Left lung (tissue), 14 donors: Measurements from ENCODE around the gene F12. TPM values are rescaled to one million over a fixed set of nuclear protein-coding genes. Genes with fewer than 3 reads are reported as not detected.

Experiments
- ATAC-seq: fragments of 200-7000 bp; cut with Tn5 transposase; one replicate; pipeline ENCODE4 v1.9.1; 2020; ENCODE audit warnings: moderate library complexity
- DNase-seq, 4 donors: peaks; one replicate each; pipeline ENCODE4 v3.0.0-alpha.2; 2013 to 2020
- H3K27ac ChIP-seq, 2 donors: fragments of 200-600 bp; sonication (generic) in 1 of 2; one replicate each; pipeline versions ENCODE4 v1.5.0 to v1.8.0; 2020 to 2021
- H3K27me3 ChIP-seq, 2 donors: fragments of 200-600 bp; sonication (generic) in 1 of 2; one replicate each; pipeline versions ENCODE4 v1.5.0 to v1.8.0; 2020 to 2021
- H3K36me3 ChIP-seq, 2 donors: fragments of 200-600 bp; sonication (generic) in 1 of 2; one replicate each; pipeline versions ENCODE4 v1.5.0 to v1.8.0; 2020 to 2021
- H3K4me1 ChIP-seq, 2 donors: fragments of 200-600 bp; one replicate each; pipeline ENCODE4 v1.8.0; 2021
- H3K4me3 ChIP-seq, 2 donors: fragments of 200-600 bp; sonication (generic) in 1 of 2; one replicate each; pipeline versions ENCODE4 v1.5.0 to v1.8.0; 2020 to 2021; ENCODE audit warnings: mild to moderate bottlenecking in 1 of 2
- H3K9me3 ChIP-seq, 2 donors: fragments of 200-600 bp; sonication (generic) in 1 of 2; one replicate each; pipeline versions ENCODE4 v1.5.0 to v1.8.0; 2020 to 2021
- intact Hi-C, 2 donors: fragments of 100-400 bp; cut with DNase I; formaldehyde crosslinking; loops; one replicate each; pipeline versions ENCODE4 v1.11.2 to v1.14.2; 2022
- long read RNA-seq, 12 donors: library from polyadenylated mRNA in 2 of 12; unstranded in 2 of 12; transcript quantifications; one replicate each; pipeline ENCODE4 v2.0.0 and lab custom pipeline, GENCODE V29; 2019 to 2026
- polyA plus RNA-seq, 6 donors: library from polyadenylated mRNA; unstranded; fragments of 120-200 nt; gene quantifications; one replicate each; pipeline ENCODE4 v1.2.1, GENCODE V29; 2013; ENCODE audit not compliant: insufficient read length in 6 of 6
- total RNA-seq, 2 donors: library from RNA; stranded (reverse); fragmentation: NEBNext Ultra II Directional; extraction: Animal tissue kit (Norgen Biotek cat#: 25700); gene quantifications; one replicate each; pipeline ENCODE4 v1.2.1, GENCODE V29; 2021
- TF ChIP-seq, protein P1 (sequence below), 2 donors: fragments of 200-600 bp; sonication (generic) in 1 of 2; IDR thresholded peaks; one replicate each; pipeline versions ENCODE4 v1.5.0 to v1.8.0; 2021; ENCODE audit warnings: antibody characterized with exemption in 2 of 2
- donor health status: DM: no; HTN: yes; CAD: no.
- donor health status: DM: no; HTN: no; CAD: no.

Gene F12
- total RNA-seq = 1 to 10 TPM in 1 of 2 donors, under 1 TPM in 1; 0.63 to 1.1 TPM
- polyA plus RNA-seq = under 1 TPM in 5 of 6 donors, not detected in 1; 0.20 to 0.37 (median 0.31) TPM
- long read RNA-seq, donor 1 = 0 reads
- long read RNA-seq, donor 2 = 0 reads
- long read RNA-seq, donor 3 = 0 reads
- long read RNA-seq, donor 4, partial matches to known transcripts = 3 of 6 reads
- long read RNA-seq, donor 4, other reads (novel, unspliced or antisense) = 0 of 6 reads
- long read RNA-seq, donor 5, partial matches to known transcripts = 0 of 5 reads
- long read RNA-seq, donor 5, other reads (novel, unspliced or antisense) = 5 of 5 reads
- long read RNA-seq, donor 6 = 0 reads
- long read RNA-seq, donor 7 = 0 reads
- long read RNA-seq, donor 8 = 0 reads
- long read RNA-seq, donor 9 = 0 reads
- long read RNA-seq, donor 10, partial matches to known transcripts = 4 of 4 reads
- long read RNA-seq, donor 10, other reads (novel, unspliced or antisense) = 0 of 4 reads
- long read RNA-seq, donor 11, partial matches to known transcripts = 15 of 19 reads
- long read RNA-seq, donor 11, other reads (novel, unspliced or antisense) = 0 of 19 reads
- long read RNA-seq, donor 12 = 0 reads

- Histone ChIP-seq H3K4me1 (peaks cover 7 to 32% of the 10 kb centered on the region in 2 donors), H3K27me3 (peaks cover 0 to 11% of the 10 kb centered on the region in 2 donors), H3K9me3 (no peaks in the 10 kb centered on the region), H3K4me3 (no peak within 1 kb of the TSS), H3K27ac (no peak within 1 kb of the TSS), H3K36me3 (no peaks in the 10 kb centered on the region)
- TF ChIP-seq, protein P1, sequence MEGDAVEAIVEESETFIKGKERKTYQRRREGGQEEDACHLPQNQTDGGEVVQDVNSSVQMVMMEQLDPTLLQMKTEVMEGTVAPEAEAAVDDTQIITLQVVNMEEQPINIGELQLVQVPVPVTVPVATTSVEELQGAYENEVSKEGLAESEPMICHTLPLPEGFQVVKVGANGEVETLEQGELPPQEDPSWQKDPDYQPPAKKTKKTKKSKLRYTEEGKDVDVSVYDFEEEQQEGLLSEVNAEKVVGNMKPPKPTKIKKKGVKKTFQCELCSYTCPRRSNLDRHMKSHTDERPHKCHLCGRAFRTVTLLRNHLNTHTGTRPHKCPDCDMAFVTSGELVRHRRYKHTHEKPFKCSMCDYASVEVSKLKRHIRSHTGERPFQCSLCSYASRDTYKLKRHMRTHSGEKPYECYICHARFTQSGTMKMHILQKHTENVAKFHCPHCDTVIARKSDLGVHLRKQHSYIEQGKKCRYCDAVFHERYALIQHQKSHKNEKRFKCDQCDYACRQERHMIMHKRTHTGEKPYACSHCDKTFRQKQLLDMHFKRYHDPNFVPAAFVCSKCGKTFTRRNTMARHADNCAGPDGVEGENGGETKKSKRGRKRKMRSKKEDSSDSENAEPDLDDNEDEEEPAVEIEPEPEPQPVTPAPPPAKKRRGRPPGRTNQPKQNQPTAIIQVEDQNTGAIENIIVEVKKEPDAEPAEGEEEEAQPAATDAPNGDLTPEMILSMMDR (IDR thresholded peaks at IDR 0.05) = no peak
- DNase-seq (no peak), ATAC-seq (no peak)
- intact Hi-C loops = no loop called here
Observed at GRCh38 chr5:177409043-177409801, at the start of gene F12. Gene F12, minus strand, starts transcription at chr5:177409564. Its CDS starts 37 bp downstream, at chr5:177409527.

GRCh38 chr5:177458912-177459350 is 49.6 kb upstream of the F12 start:
- intact Hi-C loops = loop anchor here (10.0 kb wide), 2 partner anchors 64 to 134 kb away; no protein-coding TSS in a partner anchor
- Histone ChIP-seq H3K27me3 (peaks cover 0 to 10% of the 10 kb centered on the region in 2 donors), H3K27ac (no peak overlapping the region), H3K9me3 (no peaks in the 10 kb centered on the region), H3K4me1 (peaks cover 4 to 58% of the 10 kb centered on the region in 2 donors), H3K36me3 (peaks cover 0 to 27% of the 10 kb centered on the region in 2 donors), H3K4me3 (no peak overlapping the region)
- ATAC-seq = no peak
- TF ChIP-seq, protein P1 (IDR thresholded peaks at IDR 0.05) = no peak
- no peak for DNase-seq

DNA sequence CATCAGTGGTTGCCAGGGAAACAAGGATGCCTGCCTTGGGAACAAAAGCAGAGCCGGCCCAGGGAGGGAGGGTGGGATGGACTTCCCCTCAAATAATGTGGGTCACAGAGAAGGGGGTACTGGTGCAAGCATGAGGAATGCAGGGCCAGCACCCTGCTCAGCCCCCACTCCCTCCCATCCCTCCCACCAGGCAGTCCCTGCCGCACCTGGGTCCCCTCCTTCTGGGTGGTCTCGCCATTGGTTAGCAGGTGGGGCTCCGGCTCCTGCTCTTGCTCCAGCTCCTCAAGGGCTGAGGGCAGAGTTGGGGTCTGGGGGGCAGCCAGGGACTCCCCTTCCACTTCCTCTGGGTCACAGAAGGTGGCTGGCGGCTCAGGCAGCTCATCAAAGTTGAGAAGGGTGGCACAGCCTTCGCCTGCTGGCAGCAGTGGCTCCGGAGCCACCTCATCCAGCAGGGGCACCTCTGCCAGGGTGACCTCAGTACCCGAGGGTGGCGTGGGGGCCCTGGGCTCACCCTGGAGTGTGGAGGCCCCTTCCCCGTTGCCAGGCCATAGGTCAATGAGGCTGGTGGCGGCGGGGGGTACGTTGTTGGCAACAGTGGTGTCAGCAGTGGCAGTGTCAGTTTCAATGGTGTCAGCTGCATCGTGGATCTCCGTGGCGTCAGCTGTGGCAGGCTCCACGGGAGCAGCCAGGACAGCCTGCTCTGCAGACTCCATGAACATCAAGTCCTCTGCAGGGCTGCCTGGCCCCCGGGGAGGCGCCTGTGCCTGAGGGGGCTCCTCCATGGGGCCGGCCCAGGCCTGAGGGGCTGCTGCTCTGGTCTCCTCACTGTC is 48.7 kb upstream of the F12 start:
- H3K4me3 ChIP-seq = no peak overlapping the region
- no peak overlapping the region for H3K27ac ChIP-seq
- DNase-seq (no peak), ATAC-seq (no peak)
- TF ChIP-seq, protein P1 (IDR thresholded peaks at IDR 0.05) = peak in 1 of 2 donors; percentile 3
- H3K9me3 ChIP-seq = no peaks in the 10 kb centered on the region
- intact Hi-C loops = loop anchor here (10.0 kb wide), 2 partner anchors 63 to 133 kb away; no protein-coding TSS in a partner anchor
- H3K36me3 ChIP-seq = peaks cover 0 to 27% of the 10 kb centered on the region in 2 donors
- H3K27me3 ChIP-seq = peaks cover 0 to 18% of the 10 kb centered on the region in 2 donors
- peaks cover 8 to 64% of the 10 kb centered on the region in 2 donors for H3K4me1 ChIP-seq

- ATAC-seq (peak; percentile 18), DNase-seq (peak in 2 of 4 donors; percentile 48 to 90)
- Histone ChIP-seq H3K27me3 (peaks cover 0 to 27% of the 10 kb centered on the region in 2 donors), H3K4me3 (no peak overlapping the region), H3K27ac (no peak overlapping the region), H3K9me3 (no peaks in the 10 kb centered on the region), H3K36me3 (peaks cover 0 to 27% of the 10 kb centered on the region in 2 donors), H3K4me1 (peaks cover 8 to 56% of the 10 kb centered on the region in 2 donors)
- intact Hi-C loops = loop anchor here (10.0 kb wide), 2 partner anchors 62 to 132 kb away; no protein-coding TSS in a partner anchor
- TF ChIP-seq, protein P1 (IDR thresholded peaks at IDR 0.05) = peak; percentile 25 to 71
Observed at GRCh38 chr5:177456976-177457851, 47.9 kb upstream of the F12 start.
